ENCODE measurements around the gene FAM181B.

The FAM181B gene

GRCh38 chr11:82733444-82734119 lies at the start of gene FAM181B:
TSS of gene FAM181B (minus strand) at chr11:82733864. CDS start at chr11:82733729, 135 bp downstream.
- H3K9me3 ChIP-seq (ENCODE audit: low read length) = peaks cover 3% of the 10 kb centered on the region
- peaks cover 63% of the 10 kb centered on the region for H3K27me3 ChIP-seq (ENCODE audit: insufficient read depth, low read length)

GRCh38 chr11:82782825-82783374 lies 49.2 kb upstream of the FAM181B start:
- Histone ChIP-seq H3K27me3 (ENCODE audit: insufficient read depth, low read length) (no peaks in the 10 kb centered on the region), H3K9me3 (ENCODE audit: low read length) (no peaks in the 10 kb centered on the region), H3K4me1 (ENCODE audit: insufficient read depth, low read length) (peaks cover 3% of the 10 kb centered on the region), H2AFZ (ENCODE audit: low read depth, low read length) (no peak overlapping the region), H3K4me3 (ENCODE audit: low read length) (no peak overlapping the region), H3K36me3 (ENCODE audit: insufficient read depth, low read length) (no peaks in the 10 kb centered on the region)

More at GRCh38 chr11:82733444-82734119, at the start of gene FAM181B:
- peak within 1 kb of the TSS; percentile 76 for H2AFZ ChIP-seq (ENCODE audit: low read depth, low read length)
- no peaks in the 10 kb centered on the region for H3K4me1 ChIP-seq (ENCODE audit: insufficient read depth, low read length)
- H3K36me3 ChIP-seq (ENCODE audit: insufficient read depth, low read length) = no peaks in the 10 kb centered on the region
- peak within 1 kb of the TSS; percentile 53 for H3K4me3 ChIP-seq (ENCODE audit: low read length)

GRCh38 chr11:82778776-82779175 lies 45.1 kb upstream of the FAM181B start:
- Histone ChIP-seq H3K4me1 (ENCODE audit: insufficient read depth, low read length) (no peaks in the 10 kb centered on the region), H3K27me3 (ENCODE audit: insufficient read depth, low read length) (no peaks in the 10 kb centered on the region), H2AFZ (ENCODE audit: low read depth, low read length) (no peak overlapping the region), H3K4me3 (ENCODE audit: low read length) (no peak overlapping the region), H3K9me3 (ENCODE audit: low read length) (no peaks in the 10 kb centered on the region), H3K36me3 (ENCODE audit: insufficient read depth, low read length) (no peaks in the 10 kb centered on the region)

- Histone ChIP-seq H2AFZ (ENCODE audit: low read depth, low read length) (no peak overlapping the region), H3K4me3 (ENCODE audit: low read length) (no peak overlapping the region), H3K36me3 (ENCODE audit: insufficient read depth, low read length) (no peaks in the 10 kb centered on the region), H3K9me3 (ENCODE audit: low read length) (no peaks in the 10 kb centered on the region), H3K27me3 (ENCODE audit: insufficient read depth, low read length) (no peaks in the 10 kb centered on the region), H3K4me1 (ENCODE audit: insufficient read depth, low read length) (no peaks in the 10 kb centered on the region)
Observed at GRCh38 chr11:82776377-82776776, 42.7 kb upstream of the FAM181B start.

- H3K4me3 ChIP-seq (ENCODE audit: low read length) = no peak overlapping the region
- H2AFZ ChIP-seq (ENCODE audit: low read depth, low read length) = no peak overlapping the region
- H3K9me3 ChIP-seq (ENCODE audit: low read length) = no peaks in the 10 kb centered on the region
- no peaks in the 10 kb centered on the region for H3K36me3 ChIP-seq (ENCODE audit: insufficient read depth, low read length)
- H3K27me3 ChIP-seq (ENCODE audit: insufficient read depth, low read length) = no peaks in the 10 kb centered on the region
- no peaks in the 10 kb centered on the region for H3K4me1 ChIP-seq (ENCODE audit: insufficient read depth, low read length)
Observed at GRCh38 chr11:82775736-82776346, 42.2 kb upstream of the FAM181B start.

GRCh38 chr11:82775218-82775617 lies 41.6 kb upstream of the FAM181B start:
- no peaks in the 10 kb centered on the region for H3K36me3 ChIP-seq (ENCODE audit: insufficient read depth, low read length)
- H2AFZ ChIP-seq (ENCODE audit: low read depth, low read length) = no peak overlapping the region
- no peaks in the 10 kb centered on the region for H3K9me3 ChIP-seq (ENCODE audit: low read length)
- H3K4me1 ChIP-seq (ENCODE audit: insufficient read depth, low read length) = no peaks in the 10 kb centered on the region
- H3K27me3 ChIP-seq (ENCODE audit: insufficient read depth, low read length) = no peaks in the 10 kb centered on the region
- no peak overlapping the region for H3K4me3 ChIP-seq (ENCODE audit: low read length)

GRCh38 chr11:82771781-82772180 lies 38.1 kb upstream of the FAM181B start:
- H3K27me3 ChIP-seq (ENCODE audit: insufficient read depth, low read length) = peaks cover 4% of the 10 kb centered on the region
- no peaks in the 10 kb centered on the region for H3K9me3 ChIP-seq (ENCODE audit: low read length)
- no peak overlapping the region for H2AFZ ChIP-seq (ENCODE audit: low read depth, low read length)
- no peaks in the 10 kb centered on the region for H3K36me3 ChIP-seq (ENCODE audit: insufficient read depth, low read length)
- no peaks in the 10 kb centered on the region for H3K4me1 ChIP-seq (ENCODE audit: insufficient read depth, low read length)
- H3K4me3 ChIP-seq (ENCODE audit: low read length) = no peak overlapping the region

- no peaks in the 10 kb centered on the region for H3K4me1 ChIP-seq (ENCODE audit: insufficient read depth, low read length)
- H3K27me3 ChIP-seq (ENCODE audit: insufficient read depth, low read length) = peaks cover 4% of the 10 kb centered on the region
- H3K36me3 ChIP-seq (ENCODE audit: insufficient read depth, low read length) = no peaks in the 10 kb centered on the region
- no peak overlapping the region for H2AFZ ChIP-seq (ENCODE audit: low read depth, low read length)
- H3K4me3 ChIP-seq (ENCODE audit: low read length) = no peak overlapping the region
- no peaks in the 10 kb centered on the region for H3K9me3 ChIP-seq (ENCODE audit: low read length)
Observed at GRCh38 chr11:82767123-82767522, 33.5 kb upstream of the FAM181B start.

- no peaks in the 10 kb centered on the region for H3K4me1 ChIP-seq (ENCODE audit: insufficient read depth, low read length)
- H3K9me3 ChIP-seq (ENCODE audit: low read length) = no peaks in the 10 kb centered on the region
- peaks cover 4% of the 10 kb centered on the region for H3K27me3 ChIP-seq (ENCODE audit: insufficient read depth, low read length)
- no peaks in the 10 kb centered on the region for H3K36me3 ChIP-seq (ENCODE audit: insufficient read depth, low read length)
- no peak overlapping the region for H3K4me3 ChIP-seq (ENCODE audit: low read length)
- no peak overlapping the region for H2AFZ ChIP-seq (ENCODE audit: low read depth, low read length)
Observed at GRCh38 chr11:82765466-82766034, 31.9 kb upstream of the FAM181B start.

- Histone ChIP-seq H3K36me3 (ENCODE audit: insufficient read depth, low read length) (no peaks in the 10 kb centered on the region), H3K9me3 (ENCODE audit: low read length) (no peaks in the 10 kb centered on the region), H3K4me3 (ENCODE audit: low read length) (no peak overlapping the region), H3K27me3 (ENCODE audit: insufficient read depth, low read length) (no peaks in the 10 kb centered on the region), H3K4me1 (ENCODE audit: insufficient read depth, low read length) (peaks cover 4% of the 10 kb centered on the region), H2AFZ (ENCODE audit: low read depth, low read length) (no peak overlapping the region)
Observed at GRCh38 chr11:82763167-82763566, 29.5 kb upstream of the FAM181B start.

- Histone ChIP-seq H3K9me3 (ENCODE audit: low read length) (no peaks in the 10 kb centered on the region), H3K4me3 (ENCODE audit: low read length) (no peak overlapping the region), H3K27me3 (ENCODE audit: insufficient read depth, low read length) (peaks cover 7% of the 10 kb centered on the region)
Observed at GRCh38 chr11:82759649-82760048, 26.0 kb upstream of the FAM181B start.

GRCh38 chr11:82757660-82758357 lies 24.1 kb upstream of the FAM181B start:
- peaks cover 10% of the 10 kb centered on the region for H3K27me3 ChIP-seq (ENCODE audit: insufficient read depth, low read length)
- H3K36me3 ChIP-seq (ENCODE audit: insufficient read depth, low read length) = no peaks in the 10 kb centered on the region
- peak overlapping the region; percentile 44 for H2AFZ ChIP-seq (ENCODE audit: low read depth, low read length)
- H3K4me1 ChIP-seq (ENCODE audit: insufficient read depth, low read length) = peaks cover 17% of the 10 kb centered on the region
- no peaks in the 10 kb centered on the region for H3K9me3 ChIP-seq (ENCODE audit: low read length)
- H3K4me3 ChIP-seq (ENCODE audit: low read length) = no peak overlapping the region

More at GRCh38 chr11:82759649-82760048, 26.0 kb upstream of the FAM181B start:
- peaks cover 17% of the 10 kb centered on the region for H3K4me1 ChIP-seq (ENCODE audit: insufficient read depth, low read length)
- no peaks in the 10 kb centered on the region for H3K36me3 ChIP-seq (ENCODE audit: insufficient read depth, low read length)
- no peak overlapping the region for H2AFZ ChIP-seq (ENCODE audit: low read depth, low read length)
